GM21619 (cell line): ENCODE data around the gene BCDIN3D.

Experiments
- ATAC-seq: cut with Tn5 transposase; IDR thresholded peaks from one replicate; pipeline ENCODE4 v1.9.1; 2021; ENCODE audit not compliant: unreplicated experiment

The BCDIN3D gene

DNA sequence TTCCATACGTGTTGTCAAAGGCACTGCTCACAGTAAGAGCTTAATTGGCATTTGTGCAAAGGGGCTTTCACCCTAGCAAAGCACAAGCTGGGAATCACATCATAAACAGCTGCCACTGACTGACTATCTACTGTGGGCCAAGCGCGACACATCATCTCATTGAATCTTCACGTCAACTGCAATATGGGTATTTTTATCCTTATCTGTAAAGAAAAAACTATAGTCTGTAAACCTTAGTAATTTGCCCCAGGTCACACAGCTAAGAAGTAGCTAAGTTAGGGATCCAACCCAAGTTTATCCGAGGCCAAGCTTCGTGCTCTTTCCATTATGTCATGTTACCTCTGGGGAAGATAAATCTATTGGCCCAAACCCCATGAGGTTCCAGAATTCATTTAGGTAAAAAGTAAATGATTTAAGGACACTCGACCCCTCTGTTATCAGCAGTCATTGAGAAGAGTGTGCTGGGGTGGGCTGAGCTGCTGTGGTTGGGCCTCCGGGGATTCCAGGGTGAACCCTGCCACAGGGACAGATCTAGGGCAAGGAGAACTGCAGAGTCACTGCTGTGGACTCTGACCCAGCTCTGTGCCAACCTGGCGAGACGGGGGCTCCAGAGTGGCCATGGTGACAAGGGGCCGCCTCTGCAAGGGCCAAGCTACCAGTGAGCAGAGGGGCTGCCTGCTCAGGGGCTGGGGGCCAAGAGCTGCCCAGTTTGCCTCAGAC lies 42.3 kb downstream of the BCDIN3D start:
- ATAC-seq, result no peak

DNA sequence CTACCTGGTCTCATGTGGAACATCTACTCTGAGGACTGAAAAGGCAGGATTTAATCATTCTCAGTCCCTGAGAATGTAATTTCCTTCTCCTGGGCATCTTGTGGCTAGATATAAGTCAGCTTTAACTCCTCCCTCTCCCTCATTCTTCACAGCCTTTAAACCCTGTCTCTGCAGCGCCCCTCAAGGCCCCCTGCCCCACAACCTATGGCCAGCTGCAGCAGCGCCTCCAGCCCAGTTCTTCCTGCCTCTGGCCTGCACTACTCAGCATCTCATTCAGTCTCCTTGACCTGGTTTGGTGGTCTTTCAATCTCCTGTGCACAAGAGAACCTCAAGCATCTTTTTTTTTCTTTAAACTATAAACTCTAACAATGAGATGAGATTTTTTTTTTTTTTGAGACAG lies 44.0 kb downstream of the BCDIN3D start:
- no peak for ATAC-seq

GRCh38 chr12:49798248-49798647 lies 44.7 kb downstream of the BCDIN3D start:
- ATAC-seq, result no peak

DNA sequence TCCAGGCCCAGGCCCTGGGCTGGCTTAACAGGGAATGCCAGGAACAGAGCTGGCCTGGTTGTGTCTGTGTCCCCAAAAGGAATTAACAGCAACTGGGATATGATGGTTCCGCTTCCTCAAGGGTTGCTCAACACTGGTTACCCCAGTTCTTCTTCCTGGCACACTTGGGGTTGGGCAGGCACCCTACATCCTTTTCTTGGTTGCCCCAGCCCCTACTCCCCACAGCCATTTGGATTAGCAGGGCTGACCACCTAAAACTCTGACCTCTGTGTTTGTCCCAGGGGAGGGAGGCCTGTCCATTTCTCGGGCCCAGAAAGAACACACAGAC lies 45.5 kb downstream of the BCDIN3D start:
- no peak for ATAC-seq

DNA sequence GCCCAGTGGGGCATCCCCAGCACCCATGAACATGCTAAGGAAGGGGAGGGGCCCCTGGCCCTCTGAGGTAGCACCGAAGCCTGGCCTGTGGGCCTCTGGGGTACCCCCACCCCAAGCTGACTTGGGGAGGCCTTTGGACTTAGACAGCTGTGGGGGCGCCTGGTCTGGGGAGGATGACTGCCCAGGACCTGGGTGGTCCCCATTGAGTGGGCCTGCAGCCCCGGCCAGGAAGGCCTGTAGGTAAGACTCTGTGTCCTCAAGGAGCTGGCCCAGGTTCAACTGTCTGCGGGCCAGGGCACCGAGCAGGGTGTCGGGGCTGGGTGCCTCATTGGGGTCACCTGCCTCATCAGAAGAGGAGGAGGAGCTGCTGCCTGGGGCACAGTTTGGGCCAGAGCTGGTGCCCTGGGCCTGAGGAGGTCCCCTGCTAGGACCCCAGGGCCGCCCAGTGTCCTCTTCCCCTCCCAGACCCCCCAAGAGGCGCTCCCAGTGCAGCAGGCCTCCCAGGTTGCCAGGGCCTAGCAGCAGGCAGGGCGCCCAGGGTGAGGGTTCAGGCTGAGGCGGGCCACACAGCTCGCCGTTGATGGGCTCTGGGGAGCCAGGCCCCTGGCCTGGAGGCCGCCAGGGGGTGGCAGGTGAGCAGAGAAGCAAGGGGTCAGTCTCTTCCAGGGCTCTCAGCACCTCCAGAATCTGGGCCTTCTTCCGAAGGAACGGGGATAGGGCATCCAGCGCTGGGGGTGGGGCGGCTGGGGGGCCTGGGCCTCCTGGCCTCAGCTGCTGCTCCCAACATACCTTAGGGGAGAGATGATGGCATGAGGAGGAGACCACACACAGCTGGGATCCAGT lies 46.1 kb downstream of the BCDIN3D start:
- no peak for ATAC-seq

GRCh38 chr12:49796155-49796554 lies 46.8 kb downstream of the BCDIN3D start:
- ATAC-seq, result no peak

- ATAC-seq, result no peak
These were observed 47.2 kb downstream of the BCDIN3D start for GRCh38 chr12:49795654-49796105.

GRCh38 chr12:49794811-49795653 lies 47.9 kb downstream of the BCDIN3D start:
- ATAC-seq, result no peak

- ATAC-seq, result no peak
These were observed 48.9 kb downstream of the BCDIN3D start for GRCh38 chr12:49794021-49794420.

GRCh38 chr12:49793620-49794019 lies 49.3 kb downstream of the BCDIN3D start:
- no peak for ATAC-seq

DNA sequence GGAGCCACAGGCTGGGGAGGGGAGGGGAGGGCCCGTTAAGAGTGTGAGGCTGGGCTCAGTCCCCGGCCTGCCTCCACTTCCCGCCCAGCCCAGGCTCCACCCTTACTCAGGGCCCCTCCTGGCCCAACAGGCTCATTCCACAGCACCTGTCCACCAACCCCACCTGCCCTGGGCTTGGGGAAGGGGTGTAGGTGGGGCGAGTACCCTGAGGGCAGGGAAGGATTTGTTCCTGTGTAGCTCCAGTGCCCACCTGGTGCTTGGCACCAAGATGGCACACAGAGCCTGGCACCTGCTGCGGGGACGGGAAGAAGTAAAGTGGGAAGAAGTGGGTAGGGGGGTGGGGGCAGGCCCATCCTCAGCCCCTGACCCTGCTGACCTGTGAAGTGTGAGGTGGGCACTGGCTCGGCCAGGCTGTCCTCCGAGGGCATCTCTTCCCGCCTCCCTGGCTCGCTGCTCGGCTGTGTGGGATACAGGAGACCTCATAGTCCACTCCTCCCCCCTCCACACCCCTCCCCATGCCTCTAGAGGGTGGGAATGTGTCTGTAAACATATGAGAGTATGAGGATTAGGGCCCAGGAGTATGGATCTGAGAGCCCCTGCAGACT lies 49.8 kb downstream of the BCDIN3D start:
- ATAC-seq, result no peak

- no peak for ATAC-seq
These were observed 50.5 kb downstream of the BCDIN3D start for GRCh38 chr12:49792181-49792970.

DNA sequence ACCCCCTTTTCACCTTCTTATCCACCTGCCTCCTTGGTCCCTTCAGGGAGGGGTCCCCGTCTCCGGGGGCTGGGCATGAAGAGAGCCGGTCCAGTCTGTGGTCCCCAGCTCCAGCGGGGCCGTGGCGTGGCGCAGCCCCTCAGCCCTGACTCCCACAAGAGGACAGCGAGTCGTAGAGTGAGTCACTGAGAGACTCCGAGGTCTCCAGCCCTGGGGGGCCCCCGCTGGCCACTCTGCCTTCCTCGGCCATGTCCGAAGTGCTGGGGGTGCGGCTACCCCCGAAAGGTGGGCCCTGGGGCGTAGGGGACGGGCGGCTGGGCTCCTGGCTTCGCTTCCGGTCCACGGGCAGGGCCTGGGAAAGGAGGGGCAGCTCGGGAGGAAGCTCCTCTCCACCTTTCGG lies 51.2 kb downstream of the BCDIN3D start:
- no peak for ATAC-seq

DNA sequence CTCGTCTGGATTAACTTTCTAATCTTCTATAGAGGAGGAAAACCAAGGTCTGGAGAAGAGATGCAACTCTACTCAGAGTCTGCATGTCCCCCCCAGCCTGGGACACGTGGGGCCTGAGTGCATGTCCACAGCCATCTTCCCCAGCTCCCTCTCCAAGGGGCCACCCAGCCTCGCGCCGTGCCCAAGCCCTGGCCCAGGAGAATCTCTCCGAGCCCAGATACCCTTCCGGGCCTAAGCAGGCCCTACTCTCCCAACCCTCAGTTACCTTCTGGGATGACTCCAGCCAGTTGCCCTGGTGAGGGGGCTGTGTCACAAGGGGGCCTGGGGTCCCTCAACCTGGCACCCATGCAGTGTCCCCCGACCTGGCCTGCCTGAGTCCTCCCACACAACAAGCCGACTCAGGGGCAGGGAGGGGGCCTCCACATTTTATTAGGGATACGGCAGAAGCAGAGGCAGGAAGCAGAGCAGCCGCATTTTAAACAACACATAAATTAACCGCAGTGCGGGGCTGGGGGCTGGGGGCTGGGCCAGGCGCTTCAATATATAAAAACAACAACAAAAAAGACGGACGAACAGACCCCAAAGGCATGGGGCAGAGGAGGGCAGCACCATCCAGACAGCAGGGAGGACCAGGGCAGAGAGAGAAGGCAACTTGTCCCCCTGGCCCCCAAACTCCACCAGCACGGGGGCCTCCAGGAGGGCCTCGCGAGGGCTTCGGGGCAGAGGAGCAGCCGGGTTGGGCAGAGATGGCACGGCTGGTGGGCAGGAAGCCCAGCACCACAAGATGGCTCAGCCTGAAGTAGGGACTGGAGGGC lies 52.0 kb downstream of the BCDIN3D start:
- no peak for ATAC-seq

DNA sequence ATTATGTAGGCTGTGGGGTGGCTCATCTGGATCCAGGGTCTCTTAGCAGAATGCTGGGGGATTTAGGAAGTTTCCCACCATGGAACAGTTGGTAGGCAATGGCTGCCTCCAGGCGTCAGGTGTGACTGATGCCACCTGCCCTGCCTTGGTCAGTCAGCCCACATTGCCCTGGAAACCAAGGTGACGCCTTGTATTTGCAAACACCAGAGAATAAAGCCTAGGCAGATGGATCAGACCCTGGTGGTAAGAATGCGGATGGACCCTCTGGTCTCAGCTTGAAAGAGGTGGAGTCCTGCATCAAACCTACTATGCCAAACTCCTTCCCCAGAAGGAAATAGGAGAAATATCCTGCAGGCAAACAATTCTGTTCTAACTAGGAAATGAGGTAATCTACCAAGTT lies 52.9 kb downstream of the BCDIN3D start:
- ATAC-seq, result no peak

DNA sequence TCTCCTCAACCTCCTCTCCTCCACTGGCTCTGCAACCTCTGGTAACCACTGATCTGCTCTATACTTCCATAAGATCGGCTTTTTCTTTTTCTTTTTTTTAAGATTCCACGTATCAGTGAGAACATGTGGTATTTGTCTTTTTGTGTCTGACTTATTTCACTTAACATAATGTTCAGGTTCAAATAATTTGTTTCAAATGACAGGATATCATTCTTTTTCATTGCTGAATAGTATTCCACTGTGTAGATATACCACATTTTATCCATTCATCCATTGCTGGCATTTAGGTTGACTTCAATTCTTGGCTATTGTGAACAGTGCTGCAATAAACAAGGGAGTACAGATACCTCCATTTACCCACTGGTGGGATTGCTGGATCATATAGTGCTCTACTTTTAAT lies 55.2 kb downstream of the BCDIN3D start:
- ATAC-seq, result no peak
